ENCODE results near the gene TUBAL3. TPM values are rescaled to one million over a fixed set of nuclear protein-coding genes. Genes with fewer than 3 reads are reported as not detected.

Gene TUBAL3
- total and polyA plus RNA-seq, 2 donors (not counting 3 experiments of a cell fraction or from before 2014, with no cell fraction given) = not detected

- Histone ChIP-seq H4K20me1 (replicated peaks; ENCODE audit: control insufficient read depth, extremely low read depth, insufficient read depth, low read length) (no peaks in the 10 kb centered on the region), H3K4me3 (replicated peaks in 1 of 3; ENCODE audit: insufficient read depth in 1 of 3, low read depth in 1 of 3, low read length in 3 of 3) (no peak overlapping the region), H3K36me3 (ENCODE audit: control insufficient read depth in 2 of 2, extremely low read depth in 1 of 2, insufficient read depth in 2 of 2, low read length in 2 of 2) (no peaks in the 10 kb centered on the region), H3K4me1 (ENCODE audit: control insufficient read depth, extremely low read depth, insufficient read depth, low read length) (no peaks in the 10 kb centered on the region), H3K9me1 (replicated peaks; ENCODE audit: control insufficient read depth, extremely low read depth, insufficient read depth, low read length) (no peaks in the 10 kb centered on the region), H3K27ac (ENCODE audit: insufficient read depth, low read depth, low read length) (no peak overlapping the region), H3K9me3 (replicated peaks; ENCODE audit: control insufficient read depth, insufficient read depth, low read length) (no peaks in the 10 kb centered on the region), H3K4me2 (ENCODE audit: insufficient read depth, low read length) (no peak overlapping the region), H3K9ac (replicated peaks; ENCODE audit: extremely low read depth, insufficient read depth, low read length) (no peak overlapping the region), H3K27me3 (ENCODE audit: control insufficient read depth in 2 of 2, insufficient read depth in 2 of 2, low read length in 2 of 2) (peaks cover 0 to 26% of the 10 kb centered on the region in 2 experiments), H2AFZ (ENCODE audit: low read depth, low read length) (no peak overlapping the region), H3K79me2 (ENCODE audit: control insufficient read depth, insufficient read depth, low read length) (no peaks in the 10 kb centered on the region)
- POLR2A ChIA-PET = no interaction called here
- DNase-seq (ENCODE audit: low read depth, low spot score) = no peak
- no peak for FAIRE-seq
- no TSS peak for BruUV-seq (replicated peaks)
- intact Hi-C loops (cut with micrococcal nuclease) = no loop called here
- CTCF ChIA-PET = interaction anchor here (1.7 kb wide), 1 partner anchor 507 kb away, joined by 4 read pairs; no protein-coding TSS in a partner anchor
- dilution Hi-C loops (cut with MboI; ENCODE audit: extremely low pct_ligation_motif_present, low sequenced_read_pairs) = no loop called here
- TF ChIP-seq MYC (IDR thresholded peaks at IDR 0.05; ENCODE audit: low read depth, low read length) = no peak
- TF ChIP-seq JUN (IDR thresholded peaks at IDR 0.05; ENCODE audit: borderline replicate concordance, insufficient read depth, insufficient read length, low read depth) = no peak
- TF ChIP-seq CTCF (IDR thresholded peaks at IDR 0.05; ENCODE audit: extremely low read depth in 1 of 2, insufficient read depth in 1 of 2, low read depth in 1 of 2, low read length in 2 of 2) = no peak
- TF ChIP-seq POLR2AphosphoS5 (IDR thresholded peaks at IDR 0.05; ENCODE audit: insufficient read depth, low read depth, low read length) = no peak
- no peak for TF ChIP-seq EZH2 (IDR thresholded peaks at IDR 0.05; ENCODE audit: borderline replicate concordance, low read depth, low read length, severe bottlenecking)
- TF ChIP-seq POLR2A (IDR thresholded peaks at IDR 0.05; ENCODE audit: low read depth, low read length) = no peak
- TF ChIP-seq MAX (IDR thresholded peaks at IDR 0.05; ENCODE audit: insufficient read depth, insufficient read length) = no peak
- TF ChIP-seq FOS (IDR thresholded peaks at IDR 0.05; ENCODE audit: borderline replicate concordance, insufficient read depth, low read length) = no peak
- TF ChIP-seq GATA2 (IDR thresholded peaks at IDR 0.05; ENCODE audit: insufficient read depth, insufficient read length, low read depth, low read length) = no peak
Observed at GRCh38 chr10:5356302-5356763, 48.3 kb downstream of the TUBAL3 start.

Measured in endothelial cell of umbilical vein (primary cell).